HepG2 (cell line): ENCODE results near the gene MAP1LC3A. TPM values are rescaled to one million over a fixed set of nuclear protein-coding genes. Genes with fewer than 3 reads are reported as not detected.
A peak's percentile ranks its signal among the peaks of the same experiment; 100 is the strongest.

Experiments
- ATAC-seq: fragments of 200-7000 bp; cut with Tn5 transposase; 3 replicates; pipeline ENCODE4 v1.9.1; 2020; ENCODE audit warnings: mild to moderate bottlenecking, moderate library complexity
- BruUV-seq: library from RNA; stranded (reverse); fragments of 400-500 nt; replicated peaks from 2 replicates; lab custom pipeline; 2021; lab: Mats Ljungman, UMichigan
- CTCF ChIA-PET: fragments of 300-600 bp; formaldehyde crosslinking; extraction: SDS; loops from one replicate; lab custom pipeline; 2021; ENCODE audit warnings: low total read pairs, inconsistent platforms, low intra/inter-chr PET ratio; lab: Yijun Ruan, JAX
- POLR2A ChIA-PET: fragments of 350-600 bp; sonication (Branson Sonifier 250); formaldehyde crosslinking; loops from one replicate; lab custom pipeline; 2020; ENCODE audit warnings: antibody characterized with exemption, inconsistent platforms; lab: Yijun Ruan, JAX
- DNase-seq: peaks from one replicate; pipeline ENCODE4 v3.0.0-alpha.2; 2015; ENCODE audit warnings: low spot score
- FAIRE-seq: peaks from 3 replicates; lab custom pipeline; 2011; peaks lifted over from hg19 to GRCh38; lab: Jason Lieb, UNC
- H2AFZ ChIP-seq: one replicate; pipeline ENCODE4 v1.6.1; 2011; ENCODE audit warnings: low read length, inconsistent platforms
- H3K27ac ChIP-seq: fragments of 300-600 bp; 3 replicates; pipeline ENCODE4 v1.8.0; 2011; ENCODE audit warnings: mixed run types, mild to moderate bottlenecking, mixed read lengths, low read length, inconsistent platforms; ENCODE audit not compliant: insufficient read depth; ENCODE audit errors: extremely low read length
- H3K27me3 ChIP-seq, 2 experiments: fragments of 200-600 bp in 1 of 2; 2 replicates in 1 of 2; 3 replicates in 1 of 2; pipeline versions ENCODE4 v1.6.0 to v1.8.0; 2011; ENCODE audit warnings: low read length in 2 of 2, mild to moderate bottlenecking in 2 of 2, moderate library complexity in 2 of 2, inconsistent platforms in 1 of 2; ENCODE audit not compliant: insufficient read depth in 2 of 2, control insufficient read depth in 1 of 2
- H3K36me3 ChIP-seq, 2 experiments: fragments of 200-600 bp in 1 of 2; replicated peaks in 1 of 2; 2 replicates in 1 of 2; 3 replicates in 1 of 2; pipeline versions ENCODE4 v1.5.1 to v1.8.0; 2011; ENCODE audit warnings: low read length in 2 of 2, inconsistent platforms in 1 of 2; ENCODE audit not compliant: insufficient read depth in 2 of 2, control insufficient read depth in 1 of 2
- H3K4me1 ChIP-seq: 2 replicates; pipeline ENCODE4 v1.5.1; 2012; ENCODE audit warnings: low read length, inconsistent platforms; ENCODE audit not compliant: insufficient read depth
- H3K4me2 ChIP-seq: 2 replicates; pipeline ENCODE4 v1.6.0; 2011; ENCODE audit warnings: low read depth, low read length, inconsistent platforms
- H3K4me3 ChIP-seq, 3 experiments: fragments of 200-600 bp in 1 of 3; sonication (generic), shearing (Covaris generic) in 1 of 3; replicated peaks in 1 of 3; 2 replicates each; pipeline ENCODE4 v1.5.1; 2011 to 2016; ENCODE audit warnings: low read length in 3 of 3, inconsistent platforms in 2 of 3, low read depth in 2 of 3, mild to moderate bottlenecking in 2 of 3, control low read depth in 1 of 3, mixed read lengths in 1 of 3; ENCODE audit not compliant: insufficient read depth in 1 of 3
- H3K79me2 ChIP-seq: one replicate; pipeline ENCODE4 v1.6.1; 2011; ENCODE audit warnings: low read length, inconsistent platforms; ENCODE audit not compliant: insufficient read depth
- H3K9ac ChIP-seq: 2 replicates; pipeline ENCODE4 v1.6.0; 2011; ENCODE audit warnings: mild to moderate bottlenecking, low read depth, low read length, inconsistent platforms; ENCODE audit not compliant: insufficient read depth
- H3K9me3 ChIP-seq: 2 replicates; pipeline ENCODE4 v1.5.1; 2012; ENCODE audit warnings: mild to moderate bottlenecking, low read length
- H4K20me1 ChIP-seq: 2 replicates; pipeline ENCODE4 v1.6.0; 2011; ENCODE audit warnings: inconsistent platforms, mild to moderate bottlenecking, low read length, moderate library complexity; ENCODE audit not compliant: insufficient read depth
- HMG20B ChIP-seq: conservative IDR thresholded peaks from 2 replicates; pipeline ENCODE4 v1.6.1; 2016; ENCODE audit warnings: missing genetic modification reagents, missing compliant biosample characterization
- NFKB2 ChIP-seq: sonication (generic); formaldehyde crosslinking; IDR thresholded peaks from 2 replicates; pipeline ENCODE4 v1.4.0; 2020; ENCODE audit warnings: missing genetic modification reagents, borderline replicate concordance
- TCF7 ChIP-seq: sonication (generic); IDR thresholded peaks from 2 replicates; pipeline ENCODE4 v1.6.1; 2016; ENCODE audit warnings: antibody characterized with exemption, low read depth
- ZNF143 ChIP-seq: sonication (generic); formaldehyde crosslinking; IDR thresholded peaks from 2 replicates; pipeline ENCODE4 v1.4.0; 2020; ENCODE audit warnings: missing genetic modification reagents
- ZNF34 ChIP-seq: sonication (generic); formaldehyde crosslinking; IDR thresholded peaks from 2 replicates; pipeline ENCODE4 v1.4.0; 2020; ENCODE audit warnings: mild to moderate bottlenecking, missing genetic modification reagents, borderline replicate concordance
- ZNF703 ChIP-seq: sonication (generic); formaldehyde crosslinking; IDR thresholded peaks from 2 replicates; pipeline ENCODE4 v1.5.1; 2020; ENCODE audit warnings: missing genetic modification reagents, mild to moderate bottlenecking, moderate library complexity, borderline replicate concordance
- WGBS: methylation state at CpG from one replicate; pipeline ENCODE4 v1.1.6; 2017; ENCODE audit warnings: low lambda C conversion rate; 5-methylcytosine and 5-hydroxymethylcytosine counted together
- in situ Hi-C: cut with HindIII; loops from 2 replicates; pipeline ENCODE4 v1.10.0; 2017; ENCODE audit warnings: low pct_unique_long_range_greater_than_20kb; ENCODE audit not compliant: extremely low pct_ligation_motif_present
- intact Hi-C: fragments of 100-400 bp; cut with micrococcal nuclease; formaldehyde crosslinking; loops from one replicate; pipeline ENCODE4 v1.10.0; 2022; ENCODE audit not compliant: unreplicated experiment
- polyA plus RNA-seq, 8 experiments: library from polyadenylated mRNA; depleted of rRNA in 3 of 8; stranded (reverse) in 7 of 8; unstranded in 1 of 8; fragments of >200 nt; fragmentation: Illumina TruSeq in 4 of 8; extraction: Trizol in 4 of 8; gene quantifications; 2 replicates each; pipeline versions ENCODE4 v1.2.1 to v1.2.3, GENCODE V29; 2011 to 2016; ENCODE audit warnings: low read depth in 4 of 8, missing spikeins in 1 of 8, mixed read lengths in 1 of 8; ENCODE audit not compliant: insufficient read depth in 1 of 8
- total RNA-seq, 5 experiments: library from RNA; depleted of rRNA; stranded (reverse); fragments of >200 nt; fragmentation: Illumina TruSeq; extraction: Trizol; gene quantifications; 2 replicates each; pipeline ENCODE4 v1.2.3, GENCODE V29; 2016; ENCODE audit warnings: low read depth in 1 of 5
- TF ChIP-seq, protein P1 (sequence below): sonication (generic); formaldehyde crosslinking; IDR thresholded peaks from 2 replicates; pipeline ENCODE4 v1.4.0; 2020; ENCODE audit warnings: missing genetic modification reagents
- TF ChIP-seq, protein P2 (sequence below): sonication (generic); formaldehyde crosslinking; IDR thresholded peaks from 2 replicates; pipeline ENCODE4 v1.5.0; 2020; ENCODE audit warnings: mild to moderate bottlenecking, missing genetic modification reagents
- TF ChIP-seq, protein P3 (sequence below): sonication (generic); formaldehyde crosslinking; IDR thresholded peaks from 2 replicates; pipeline ENCODE4 v1.5.0; 2020; ENCODE audit warnings: missing genetic modification reagents, mild to moderate bottlenecking, borderline replicate concordance
- TF ChIP-seq, protein P4 (sequence below): IDR thresholded peaks from 2 replicates; pipeline ENCODE4 v1.6.1; 2018; ENCODE audit warnings: missing genetic modification reagents
- TF ChIP-seq, protein P5 (sequence below): sonication (generic); formaldehyde crosslinking; IDR thresholded peaks from 2 replicates; pipeline ENCODE4 v1.4.0; 2020; ENCODE audit warnings: missing genetic modification reagents, borderline replicate concordance

MAP1LC3A gene
- total and polyA plus RNA-seq, 2 of the 13 experiments (the other 11 are each of a cell fraction or from before 2014, with no cell fraction given), result not detected

DNA sequence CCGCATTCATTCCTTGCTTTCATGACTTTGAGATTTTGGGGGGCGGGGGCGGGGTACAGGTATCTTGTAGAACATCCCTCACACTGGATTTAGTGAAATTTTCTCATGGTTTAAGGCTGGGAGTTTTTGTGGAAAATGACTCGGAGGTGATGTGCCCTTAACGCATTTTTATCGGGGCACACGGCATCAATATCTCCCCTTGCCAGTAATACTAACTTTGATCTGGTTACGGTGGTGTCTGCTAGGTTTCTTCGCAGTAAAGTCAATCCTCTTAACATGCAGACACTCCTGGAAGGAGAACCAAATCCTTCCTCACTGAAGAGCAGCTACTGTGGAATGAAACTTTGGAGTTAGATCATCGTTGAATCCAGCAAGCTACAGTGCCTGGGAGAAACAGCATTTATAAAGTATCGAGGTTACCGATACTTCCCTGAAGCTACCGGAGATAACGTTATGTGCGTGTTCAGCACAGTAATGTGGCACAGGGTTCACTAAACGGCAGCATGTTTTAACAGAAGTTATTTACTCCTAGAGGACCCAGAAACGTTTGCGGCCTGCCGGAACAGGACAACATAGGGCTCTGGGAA lies 43.5 kb upstream of the MAP1LC3A start:
- CTCF ChIA-PET, result no interaction called here
- no peak overlapping the region for H2AFZ ChIP-seq
- H3K79me2 ChIP-seq, result peaks cover 41% of the 10 kb centered on the region
- in situ Hi-C loops, result loop anchor here (5.0 kb wide), 1 partner anchor 203 kb away; no protein-coding TSS in a partner anchor
- no peak for DNase-seq
- no peaks in the 10 kb centered on the region; a peak in 1 of 5 replicates for H3K27me3 ChIP-seq
- 39% methylated on average over 19 of the region's 19 CpGs for WGBS
- H3K36me3 ChIP-seq, result peaks cover 0 to 8% of the 10 kb centered on the region in 2 experiments; a peak in 3 of 5 replicates
- peak overlapping the region; percentile 86 for H3K9ac ChIP-seq
- intact Hi-C loops, result no loop called here
- FAIRE-seq, result peak; percentile 15
- H3K4me3 ChIP-seq, result peak overlapping the region; percentile 85 to 89 (median 87)
- no peak; the same call in 2 of the 3 replicates for ATAC-seq
- peaks cover 14% of the 10 kb centered on the region for H4K20me1 ChIP-seq
- no TSS peak for BruUV-seq
- H3K27ac ChIP-seq, result peak overlapping the region; percentile 80
- POLR2A ChIA-PET, result interaction anchor here (0.7 to 3.8 kb wide), 20 partner anchors 9 to 299 kb away, joined by 3 to 57 read pairs (median 4); partner anchors contain the start of genes AHCY, ITCH and PIGU
- H3K4me1 ChIP-seq, result peaks cover 74% of the 10 kb centered on the region
- no peaks in the 10 kb centered on the region for H3K9me3 ChIP-seq
- peak overlapping the region; percentile 84 for H3K4me2 ChIP-seq
- TF ChIP-seq, protein P1, sequence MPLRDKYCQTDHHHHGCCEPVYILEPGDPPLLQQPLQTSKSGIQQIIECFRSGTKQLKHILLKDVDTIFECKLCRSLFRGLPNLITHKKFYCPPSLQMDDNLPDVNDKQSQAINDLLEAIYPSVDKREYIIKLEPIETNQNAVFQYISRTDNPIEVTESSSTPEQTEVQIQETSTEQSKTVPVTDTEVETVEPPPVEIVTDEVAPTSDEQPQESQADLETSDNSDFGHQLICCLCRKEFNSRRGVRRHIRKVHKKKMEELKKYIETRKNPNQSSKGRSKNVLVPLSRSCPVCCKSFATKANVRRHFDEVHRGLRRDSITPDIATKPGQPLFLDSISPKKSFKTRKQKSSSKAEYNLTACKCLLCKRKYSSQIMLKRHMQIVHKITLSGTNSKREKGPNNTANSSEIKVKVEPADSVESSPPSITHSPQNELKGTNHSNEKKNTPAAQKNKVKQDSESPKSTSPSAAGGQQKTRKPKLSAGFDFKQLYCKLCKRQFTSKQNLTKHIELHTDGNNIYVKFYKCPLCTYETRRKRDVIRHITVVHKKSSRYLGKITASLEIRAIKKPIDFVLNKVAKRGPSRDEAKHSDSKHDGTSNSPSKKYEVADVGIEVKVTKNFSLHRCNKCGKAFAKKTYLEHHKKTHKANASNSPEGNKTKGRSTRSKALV (CRISPR knock-in tag), result no peak
- TF ChIP-seq, protein P2, sequence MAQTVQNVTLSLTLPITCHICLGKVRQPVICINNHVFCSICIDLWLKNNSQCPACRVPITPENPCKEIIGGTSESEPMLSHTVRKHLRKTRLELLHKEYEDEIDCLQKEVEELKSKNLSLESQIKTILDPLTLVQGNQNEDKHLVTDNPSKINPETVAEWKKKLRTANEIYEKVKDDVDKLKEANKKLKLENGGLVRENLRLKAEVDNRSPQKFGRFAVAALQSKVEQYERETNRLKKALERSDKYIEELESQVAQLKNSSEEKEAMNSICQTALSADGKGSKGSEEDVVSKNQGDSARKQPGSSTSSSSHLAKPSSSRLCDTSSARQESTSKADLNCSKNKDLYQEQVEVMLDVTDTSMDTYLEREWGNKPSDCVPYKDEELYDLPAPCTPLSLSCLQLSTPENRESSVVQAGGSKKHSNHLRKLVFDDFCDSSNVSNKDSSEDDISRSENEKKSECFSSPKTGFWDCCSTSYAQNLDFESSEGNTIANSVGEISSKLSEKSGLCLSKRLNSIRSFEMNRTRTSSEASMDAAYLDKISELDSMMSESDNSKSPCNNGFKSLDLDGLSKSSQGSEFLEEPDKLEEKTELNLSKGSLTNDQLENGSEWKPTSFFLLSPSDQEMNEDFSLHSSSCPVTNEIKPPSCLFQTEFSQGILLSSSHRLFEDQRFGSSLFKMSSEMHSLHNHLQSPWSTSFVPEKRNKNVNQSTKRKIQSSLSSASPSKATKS (CRISPR knock-in tag), result no peak
- TF ChIP-seq, protein P3, sequence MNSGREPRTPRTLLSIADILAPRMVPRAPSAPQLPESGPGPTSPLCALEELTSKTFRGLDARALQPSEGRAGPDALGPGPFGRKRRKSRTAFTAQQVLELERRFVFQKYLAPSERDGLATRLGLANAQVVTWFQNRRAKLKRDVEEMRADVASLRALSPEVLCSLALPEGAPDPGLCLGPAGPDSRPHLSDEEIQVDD (CRISPR knock-in tag), result no peak
- TF ChIP-seq TCF7 (no peak), ZNF703 (CRISPR knock-in tag) (no peak), ZNF34 (peak; percentile 80; the same call in 1 of the 2 replicates), HMG20B (0 out of 2 replicates have a peak, but pooled peaks have one; percentile 22), NFKB2 (CRISPR knock-in tag) (no peak), ZNF143 (CRISPR knock-in tag) (0 out of 2 replicates have a peak, but pooled peaks have one; percentile 3)
- TF ChIP-seq, protein P4, sequence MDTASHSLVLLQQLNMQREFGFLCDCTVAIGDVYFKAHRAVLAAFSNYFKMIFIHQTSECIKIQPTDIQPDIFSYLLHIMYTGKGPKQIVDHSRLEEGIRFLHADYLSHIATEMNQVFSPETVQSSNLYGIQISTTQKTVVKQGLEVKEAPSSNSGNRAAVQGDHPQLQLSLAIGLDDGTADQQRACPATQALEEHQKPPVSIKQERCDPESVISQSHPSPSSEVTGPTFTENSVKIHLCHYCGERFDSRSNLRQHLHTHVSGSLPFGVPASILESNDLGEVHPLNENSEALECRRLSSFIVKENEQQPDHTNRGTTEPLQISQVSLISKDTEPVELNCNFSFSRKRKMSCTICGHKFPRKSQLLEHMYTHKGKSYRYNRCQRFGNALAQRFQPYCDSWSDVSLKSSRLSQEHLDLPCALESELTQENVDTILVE, result no peak
- TF ChIP-seq, protein P5, sequence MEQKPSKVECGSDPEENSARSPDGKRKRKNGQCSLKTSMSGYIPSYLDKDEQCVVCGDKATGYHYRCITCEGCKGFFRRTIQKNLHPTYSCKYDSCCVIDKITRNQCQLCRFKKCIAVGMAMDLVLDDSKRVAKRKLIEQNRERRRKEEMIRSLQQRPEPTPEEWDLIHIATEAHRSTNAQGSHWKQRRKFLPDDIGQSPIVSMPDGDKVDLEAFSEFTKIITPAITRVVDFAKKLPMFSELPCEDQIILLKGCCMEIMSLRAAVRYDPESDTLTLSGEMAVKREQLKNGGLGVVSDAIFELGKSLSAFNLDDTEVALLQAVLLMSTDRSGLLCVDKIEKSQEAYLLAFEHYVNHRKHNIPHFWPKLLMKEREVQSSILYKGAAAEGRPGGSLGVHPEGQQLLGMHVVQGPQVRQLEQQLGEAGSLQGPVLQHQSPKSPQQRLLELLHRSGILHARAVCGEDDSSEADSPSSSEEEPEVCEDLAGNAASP (CRISPR knock-in tag), result no peak
